OCI-LY3 (cell line): ENCODE results near the gene PLEKHA6.

Source experiments
- EZH2phosphoT487 ChIP-seq: fragments of 200-600 bp; shearing (Covaris generic); IDR thresholded peaks from 2 replicates; pipeline ENCODE4 v1.6.1; 2018; ENCODE audit warnings: antibody characterized with exemption, mixed run types, low read depth
- TF ChIP-seq, protein P1 (sequence below): fragments of 200-600, 300-600 bp; sonication (generic); IDR thresholded peaks from 2 replicates; pipeline ENCODE4 v1.5.1; 2014; ENCODE audit warnings: antibody characterized with exemption, low read length, low read depth

DNA sequence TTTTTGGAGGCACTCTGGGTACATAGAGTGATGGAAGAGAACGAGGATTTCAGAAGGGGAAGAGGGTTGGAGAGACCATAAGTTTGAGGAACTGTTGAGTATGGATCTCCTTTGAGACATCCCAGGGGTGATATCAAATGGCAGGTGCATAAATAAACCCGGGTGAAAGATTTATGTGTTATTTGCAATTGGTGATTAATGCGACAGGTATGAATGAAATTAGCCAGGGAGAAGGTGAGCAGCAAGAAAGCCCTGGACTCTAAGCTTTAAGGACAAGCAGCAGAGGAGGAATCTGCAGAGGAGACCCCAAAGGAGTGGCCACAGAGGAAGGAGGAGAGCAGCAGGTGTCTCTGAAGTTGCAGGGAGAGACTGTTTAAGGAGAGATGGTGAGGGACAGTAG is 184.8 kb downstream of the PLEKHA6 start:
- TF ChIP-seq, protein P1, sequence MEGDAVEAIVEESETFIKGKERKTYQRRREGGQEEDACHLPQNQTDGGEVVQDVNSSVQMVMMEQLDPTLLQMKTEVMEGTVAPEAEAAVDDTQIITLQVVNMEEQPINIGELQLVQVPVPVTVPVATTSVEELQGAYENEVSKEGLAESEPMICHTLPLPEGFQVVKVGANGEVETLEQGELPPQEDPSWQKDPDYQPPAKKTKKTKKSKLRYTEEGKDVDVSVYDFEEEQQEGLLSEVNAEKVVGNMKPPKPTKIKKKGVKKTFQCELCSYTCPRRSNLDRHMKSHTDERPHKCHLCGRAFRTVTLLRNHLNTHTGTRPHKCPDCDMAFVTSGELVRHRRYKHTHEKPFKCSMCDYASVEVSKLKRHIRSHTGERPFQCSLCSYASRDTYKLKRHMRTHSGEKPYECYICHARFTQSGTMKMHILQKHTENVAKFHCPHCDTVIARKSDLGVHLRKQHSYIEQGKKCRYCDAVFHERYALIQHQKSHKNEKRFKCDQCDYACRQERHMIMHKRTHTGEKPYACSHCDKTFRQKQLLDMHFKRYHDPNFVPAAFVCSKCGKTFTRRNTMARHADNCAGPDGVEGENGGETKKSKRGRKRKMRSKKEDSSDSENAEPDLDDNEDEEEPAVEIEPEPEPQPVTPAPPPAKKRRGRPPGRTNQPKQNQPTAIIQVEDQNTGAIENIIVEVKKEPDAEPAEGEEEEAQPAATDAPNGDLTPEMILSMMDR, result no peak
- TF ChIP-seq EZH2phosphoT487, result no peak
